OCI-LY7 (cell line): Measurements from ENCODE around the gene MIA2. TPM values are rescaled to one million over a fixed set of nuclear protein-coding genes. Genes with fewer than 3 reads are reported as not detected.
"Not testable (repeated sequence)": the region's sequence is repeated elsewhere in the genome, so short reads cannot be mapped to it uniquely, and the experiment has no call there.

Source experiments
- BruUV-seq: library from RNA; stranded (reverse); fragments of 400-500 nt; replicated peaks from 2 replicates; lab custom pipeline; 2021; lab: Mats Ljungman, UMichigan
- CTCF ChIA-PET: fragments of 300-600 bp; sonication (Branson Sonifier 250); formaldehyde crosslinking; loops from one replicate; lab custom pipeline; 2022; ENCODE audit warnings: antibody characterized with exemption; ENCODE audit not compliant: unreplicated experiment; lab: Charles Lee
- POLR2A ChIA-PET: fragments of 300-600 bp; sonication (Branson Sonifier 250); formaldehyde crosslinking; loops from one replicate; lab custom pipeline; 2022; ENCODE audit warnings: antibody characterized with exemption; lab: Charles Lee
- DNase-seq: peaks from one replicate; pipeline ENCODE4 v3.0.0-alpha.2; 2015; ENCODE audit warnings: low spot score
- H2AFZ ChIP-seq: fragments of 200-600 bp; sonication (generic), shearing (Covaris generic); 2 replicates; pipeline ENCODE4 v1.6.1; 2014; ENCODE audit warnings: mild to moderate bottlenecking, antibody characterized with exemption, low read length, moderate library complexity
- H3K27ac ChIP-seq: fragments of 200-600 bp; sonication (generic); 2 replicates; pipeline ENCODE4 v1.5.1; 2014; ENCODE audit warnings: mixed run types, low read depth, mild to moderate bottlenecking, moderate library complexity, low read length, inconsistent platforms; ENCODE audit not compliant: poor library complexity, severe bottlenecking
- H3K36me3 ChIP-seq: fragments of 200-600 bp; sonication (generic); 2 replicates; pipeline ENCODE4 v1.6.1; 2014; ENCODE audit warnings: mild to moderate bottlenecking, antibody characterized with exemption, low read length, moderate library complexity, mixed read lengths; ENCODE audit not compliant: insufficient read depth
- H3K4me1 ChIP-seq: fragments of 200-600 bp; sonication (generic); 2 replicates; pipeline ENCODE4 v1.5.1; 2014; ENCODE audit warnings: mild to moderate bottlenecking, low read length; ENCODE audit not compliant: insufficient read depth, poor library complexity, severe bottlenecking
- H3K4me2 ChIP-seq: fragments of 200-600 bp; sonication (generic); 2 replicates; pipeline ENCODE4 v1.6.1; 2014; ENCODE audit warnings: mild to moderate bottlenecking, low read length
- H3K4me3 ChIP-seq: fragments of 200-600 bp; sonication (generic); 2 replicates; pipeline ENCODE4 v1.5.1; 2014; ENCODE audit warnings: mild to moderate bottlenecking, low read depth, low read length; ENCODE audit not compliant: poor library complexity, severe bottlenecking
- H3K79me2 ChIP-seq: fragments of 200-600 bp; sonication (generic); 2 replicates; pipeline ENCODE4 v1.6.1; 2016; ENCODE audit warnings: low read depth, mild to moderate bottlenecking, low read length, moderate library complexity, mixed read lengths; ENCODE audit not compliant: insufficient read depth
- H3K9me2 ChIP-seq: fragments of 200-600 bp; sonication (generic); 2 replicates; pipeline ENCODE4 v1.6.1; 2016; ENCODE audit warnings: mild to moderate bottlenecking, low read length, mixed read lengths; ENCODE audit not compliant: insufficient read depth
- H3K9me3 ChIP-seq: fragments of 200-600 bp; sonication (generic); 2 replicates; pipeline ENCODE4 v1.6.1; 2014; ENCODE audit warnings: mild to moderate bottlenecking, mixed run types, low read length, mixed read lengths
- H4K20me1 ChIP-seq: fragments of 200-600 bp; sonication (generic); 2 replicates; pipeline ENCODE4 v1.6.1; 2014; ENCODE audit warnings: mild to moderate bottlenecking, antibody characterized with exemption, low read length, moderate library complexity, mixed read lengths; ENCODE audit not compliant: insufficient read depth
- CTCF ChIP-seq: fragments of 200-600 bp; sonication (generic); conservative IDR thresholded peaks from 2 replicates; pipeline ENCODE4 v1.5.1; 2014; ENCODE audit warnings: mild to moderate bottlenecking, antibody characterized with exemption, low read length, moderate library complexity, mixed read lengths
- EZH2phosphoT487 ChIP-seq: fragments of 200-600 bp; sonication (generic); IDR thresholded peaks from 2 replicates; pipeline ENCODE4 v1.6.1; 2018; ENCODE audit warnings: low read depth, borderline replicate concordance, mild to moderate bottlenecking, mixed run types, antibody characterized with exemption, low read length, moderate library complexity, mixed read lengths
- intact Hi-C: fragments of 100-400 bp; cut with micrococcal nuclease; formaldehyde crosslinking; loops from one replicate; pipeline ENCODE4 v1.10.0; 2022; ENCODE audit not compliant: unreplicated experiment
- total RNA-seq, 2 experiments: library from RNA; depleted of rRNA in 1 of 2; stranded (reverse); fragments of >200 nt in 1 of 2; shearing (Covaris generic) in 1 of 2; gene quantifications; 2 replicates each; pipeline ENCODE4 v1.2.3, GENCODE V29; 2014 to 2022

MIA2 gene
- total RNA-seq, 2 experiments from 2014 or later = 20.2 to 28.3 TPM

GRCh38 chr14:39231751-39232553 lies 1.8 kb upstream of the MIA2 start:
- POLR2A ChIA-PET = interaction anchor here (0.5 to 1.5 kb wide), 6 partner anchors 16 to 977 kb away, joined by 3 to 5 read pairs (median 4); no protein-coding TSS in a partner anchor
- H3K27ac ChIP-seq, H3K36me3 ChIP-seq, CTCF ChIA-PET, H4K20me1 ChIP-seq, H3K9me2 ChIP-seq, H3K79me2 ChIP-seq, H3K4me2 ChIP-seq, H3K4me1 ChIP-seq, BruUV-seq, H3K9me3 ChIP-seq, H3K4me3 ChIP-seq: not testable (repeated sequence)
- H2AFZ ChIP-seq = peak overlapping the region; percentile 73
- intact Hi-C loops = loop anchor here (5.0 kb wide), 2 partner anchors 135 to 200 kb away; partner anchors contain the start of gene FBXO33
- peak; percentile 74 for TF ChIP-seq CTCF
- peak; percentile 61 for DNase-seq

- no peak overlapping the region for H3K4me3 ChIP-seq
- no peaks in the 10 kb centered on the region for H4K20me1 ChIP-seq
- no peaks in the 10 kb centered on the region for H3K79me2 ChIP-seq
- H3K4me1 ChIP-seq = no peaks in the 10 kb centered on the region
- intact Hi-C loops = loop anchor here (5.0 kb wide), 2 partner anchors 135 to 200 kb away; partner anchors contain the start of gene FBXO33
- no peak for DNase-seq
- H3K27ac ChIP-seq = no peak overlapping the region
- H2AFZ ChIP-seq = peak overlapping the region; percentile 5; the same call in 1 of the 2 replicates
- ChIA-PET POLR2A (interaction anchor here (0.7 to 1.5 kb wide), 2 partner anchors 34 to 197 kb away, joined by 3 to 4 read pairs; no protein-coding TSS in a partner anchor), CTCF (no interaction called here)
- H3K36me3 ChIP-seq = no peaks in the 10 kb centered on the region
- BruUV-seq = no TSS peak
- TF ChIP-seq CTCF = 0 out of 2 replicates have a peak, but pooled peaks have one; percentile 22
- TF ChIP-seq EZH2phosphoT487 = no peak
- H3K9me3 ChIP-seq = no peaks in the 10 kb centered on the region
- no peak overlapping the region for H3K4me2 ChIP-seq
- H3K9me2 ChIP-seq = no peaks in the 10 kb centered on the region
Measured at GRCh38 chr14:39232554-39233415, 930 bp upstream of the MIA2 start.

GRCh38 chr14:39234986-39235385 lies 1.3 kb downstream of the MIA2 start:
- H3K36me3 ChIP-seq, H3K4me1 ChIP-seq, H3K9me2 ChIP-seq, POLR2A ChIA-PET, H3K9me3 ChIP-seq, H3K79me2 ChIP-seq, H3K4me3 ChIP-seq, H2AFZ ChIP-seq, H3K27ac ChIP-seq, H4K20me1 ChIP-seq, CTCF ChIA-PET, H3K4me2 ChIP-seq, BruUV-seq, DNase-seq: not testable (repeated sequence)
- intact Hi-C loops = loop anchor here (5.0 kb wide), 2 partner anchors 132 to 197 kb away; partner anchors contain the start of gene FBXO33

- H3K4me3 ChIP-seq, H3K4me1 ChIP-seq, POLR2A ChIA-PET, H3K4me2 ChIP-seq, H3K9me2 ChIP-seq, H3K79me2 ChIP-seq, H3K36me3 ChIP-seq, intact Hi-C loops, BruUV-seq, H4K20me1 ChIP-seq, H3K9me3 ChIP-seq, H2AFZ ChIP-seq, H3K27ac ChIP-seq, CTCF ChIA-PET, DNase-seq: not testable (repeated sequence)
Measured at GRCh38 chr14:39235466-39235865, 1.8 kb downstream of the MIA2 start.
